HepG2 (cell line): ENCODE data around the gene FGFBP1. TPM values are rescaled to one million over a fixed set of nuclear protein-coding genes. Genes with fewer than 3 reads are reported as not detected.

Experiments
- ATAC-seq: fragments of 200-7000 bp; cut with Tn5 transposase; 3 replicates; pipeline ENCODE4 v1.9.1; 2020; ENCODE audit warnings: mild to moderate bottlenecking, moderate library complexity
- BruUV-seq: library from RNA; stranded (reverse); fragments of 400-500 nt; replicated peaks from 2 replicates; lab custom pipeline; 2021; lab: Mats Ljungman, UMichigan
- CTCF ChIA-PET: fragments of 300-600 bp; formaldehyde crosslinking; extraction: SDS; loops from one replicate; lab custom pipeline; 2021; ENCODE audit warnings: low total read pairs, inconsistent platforms, low intra/inter-chr PET ratio; lab: Yijun Ruan, JAX
- POLR2A ChIA-PET: fragments of 350-600 bp; sonication (Branson Sonifier 250); formaldehyde crosslinking; loops from one replicate; lab custom pipeline; 2020; ENCODE audit warnings: antibody characterized with exemption, inconsistent platforms; lab: Yijun Ruan, JAX
- DNase-seq: peaks from one replicate; pipeline ENCODE4 v3.0.0-alpha.2; 2015; ENCODE audit warnings: low spot score
- FAIRE-seq: peaks from 3 replicates; lab custom pipeline; 2011; peaks lifted over from hg19 to GRCh38; lab: Jason Lieb, UNC
- H2AFZ ChIP-seq: one replicate; pipeline ENCODE4 v1.6.1; 2011; ENCODE audit warnings: low read length, inconsistent platforms
- H3K27ac ChIP-seq: fragments of 300-600 bp; 3 replicates; pipeline ENCODE4 v1.8.0; 2011; ENCODE audit warnings: mixed run types, mild to moderate bottlenecking, mixed read lengths, low read length, inconsistent platforms; ENCODE audit not compliant: insufficient read depth; ENCODE audit errors: extremely low read length
- H3K27me3 ChIP-seq, 2 experiments: fragments of 200-600 bp in 1 of 2; 2 replicates in 1 of 2; 3 replicates in 1 of 2; pipeline versions ENCODE4 v1.6.0 to v1.8.0; 2011; ENCODE audit warnings: low read length in 2 of 2, mild to moderate bottlenecking in 2 of 2, moderate library complexity in 2 of 2, inconsistent platforms in 1 of 2; ENCODE audit not compliant: insufficient read depth in 2 of 2, control insufficient read depth in 1 of 2
- H3K36me3 ChIP-seq, 2 experiments: fragments of 200-600 bp in 1 of 2; replicated peaks in 1 of 2; 2 replicates in 1 of 2; 3 replicates in 1 of 2; pipeline versions ENCODE4 v1.5.1 to v1.8.0; 2011; ENCODE audit warnings: low read length in 2 of 2, inconsistent platforms in 1 of 2; ENCODE audit not compliant: insufficient read depth in 2 of 2, control insufficient read depth in 1 of 2
- H3K4me1 ChIP-seq: 2 replicates; pipeline ENCODE4 v1.5.1; 2012; ENCODE audit warnings: low read length, inconsistent platforms; ENCODE audit not compliant: insufficient read depth
- H3K4me2 ChIP-seq: 2 replicates; pipeline ENCODE4 v1.6.0; 2011; ENCODE audit warnings: low read depth, low read length, inconsistent platforms
- H3K4me3 ChIP-seq, 3 experiments: fragments of 200-600 bp in 1 of 3; sonication (generic), shearing (Covaris generic) in 1 of 3; replicated peaks in 1 of 3; 2 replicates each; pipeline ENCODE4 v1.5.1; 2011 to 2016; ENCODE audit warnings: low read length in 3 of 3, inconsistent platforms in 2 of 3, low read depth in 2 of 3, mild to moderate bottlenecking in 2 of 3, control low read depth in 1 of 3, mixed read lengths in 1 of 3; ENCODE audit not compliant: insufficient read depth in 1 of 3
- H3K79me2 ChIP-seq: one replicate; pipeline ENCODE4 v1.6.1; 2011; ENCODE audit warnings: low read length, inconsistent platforms; ENCODE audit not compliant: insufficient read depth
- H3K9ac ChIP-seq: 2 replicates; pipeline ENCODE4 v1.6.0; 2011; ENCODE audit warnings: mild to moderate bottlenecking, low read depth, low read length, inconsistent platforms; ENCODE audit not compliant: insufficient read depth
- H3K9me3 ChIP-seq: 2 replicates; pipeline ENCODE4 v1.5.1; 2012; ENCODE audit warnings: mild to moderate bottlenecking, low read length
- H4K20me1 ChIP-seq: 2 replicates; pipeline ENCODE4 v1.6.0; 2011; ENCODE audit warnings: inconsistent platforms, mild to moderate bottlenecking, low read length, moderate library complexity; ENCODE audit not compliant: insufficient read depth
- ISX ChIP-seq: sonication (generic); formaldehyde crosslinking; conservative IDR thresholded peaks from 2 replicates; pipeline ENCODE4 v1.5.0; 2020; ENCODE audit warnings: missing genetic modification reagents
- PAX8 ChIP-seq: sonication (generic); formaldehyde crosslinking; IDR thresholded peaks from 2 replicates; pipeline ENCODE4 v1.8.0; 2022; ENCODE audit warnings: mild to moderate bottlenecking, missing genetic modification reagents, borderline replicate concordance
- ZFP36 ChIP-seq: fragments of 150-350 bp; IDR thresholded peaks from 2 replicates; pipeline ENCODE4 v1.6.1; 2018; ENCODE audit warnings: borderline replicate concordance, low read length, low read depth; ENCODE audit not compliant: partially characterized antibody
- WGBS: methylation state at CpG from one replicate; pipeline ENCODE4 v1.1.6; 2017; ENCODE audit warnings: low lambda C conversion rate; 5-methylcytosine and 5-hydroxymethylcytosine counted together
- in situ Hi-C: cut with HindIII; loops from 2 replicates; pipeline ENCODE4 v1.10.0; 2017; ENCODE audit warnings: low pct_unique_long_range_greater_than_20kb; ENCODE audit not compliant: extremely low pct_ligation_motif_present
- intact Hi-C: fragments of 100-400 bp; cut with micrococcal nuclease; formaldehyde crosslinking; loops from one replicate; pipeline ENCODE4 v1.10.0; 2022; ENCODE audit not compliant: unreplicated experiment
- polyA plus RNA-seq, 8 experiments: library from polyadenylated mRNA; depleted of rRNA in 3 of 8; stranded (reverse) in 7 of 8; unstranded in 1 of 8; fragments of >200 nt; fragmentation: Illumina TruSeq in 4 of 8; extraction: Trizol in 4 of 8; gene quantifications; 2 replicates each; pipeline versions ENCODE4 v1.2.1 to v1.2.3, GENCODE V29; 2011 to 2016; ENCODE audit warnings: low read depth in 4 of 8, missing spikeins in 1 of 8, mixed read lengths in 1 of 8; ENCODE audit not compliant: insufficient read depth in 1 of 8
- total RNA-seq, 5 experiments: library from RNA; depleted of rRNA; stranded (reverse); fragments of >200 nt; fragmentation: Illumina TruSeq; extraction: Trizol; gene quantifications; 2 replicates each; pipeline ENCODE4 v1.2.3, GENCODE V29; 2016; ENCODE audit warnings: low read depth in 1 of 5
- TF ChIP-seq, protein P1 (sequence below): sonication (generic); formaldehyde crosslinking; IDR thresholded peaks from 2 replicates; pipeline ENCODE4 v1.8.0; 2022; ENCODE audit warnings: missing genetic modification reagents, low read depth, mild to moderate bottlenecking, borderline replicate concordance
- TF ChIP-seq, protein P2 (sequence below): fragments of 450-650 bp; IDR thresholded peaks from 2 replicates; pipeline ENCODE4 v1.6.1; 2017; ENCODE audit warnings: mild to moderate bottlenecking
- TF ChIP-seq, protein P3 (sequence below): sonication (generic); formaldehyde crosslinking; IDR thresholded peaks from 2 replicates; pipeline ENCODE4 v1.5.0; 2020; ENCODE audit warnings: mild to moderate bottlenecking, missing genetic modification reagents, borderline replicate concordance
- TF ChIP-seq, protein P4 (sequence below): sonication (generic); formaldehyde crosslinking; conservative IDR thresholded peaks from 2 replicates; pipeline ENCODE4 v1.8.0; 2022; ENCODE audit warnings: low read depth, missing genetic modification reagents
- TF ChIP-seq, protein P5 (sequence below): sonication (generic); formaldehyde crosslinking; IDR thresholded peaks from 2 replicates; pipeline ENCODE4 v1.9.0; 2021; ENCODE audit warnings: missing genetic modification reagents, borderline replicate concordance
- TF ChIP-seq, protein P6 (sequence below): sonication (generic); formaldehyde crosslinking; IDR thresholded peaks from 2 replicates; pipeline ENCODE4 v1.4.0; 2020; ENCODE audit warnings: missing genetic modification reagents

The FGFBP1 gene
- total and polyA plus RNA-seq, 2 of the 13 experiments (the other 11 are each of a cell fraction or from before 2014, with no cell fraction given), result not detected

DNA sequence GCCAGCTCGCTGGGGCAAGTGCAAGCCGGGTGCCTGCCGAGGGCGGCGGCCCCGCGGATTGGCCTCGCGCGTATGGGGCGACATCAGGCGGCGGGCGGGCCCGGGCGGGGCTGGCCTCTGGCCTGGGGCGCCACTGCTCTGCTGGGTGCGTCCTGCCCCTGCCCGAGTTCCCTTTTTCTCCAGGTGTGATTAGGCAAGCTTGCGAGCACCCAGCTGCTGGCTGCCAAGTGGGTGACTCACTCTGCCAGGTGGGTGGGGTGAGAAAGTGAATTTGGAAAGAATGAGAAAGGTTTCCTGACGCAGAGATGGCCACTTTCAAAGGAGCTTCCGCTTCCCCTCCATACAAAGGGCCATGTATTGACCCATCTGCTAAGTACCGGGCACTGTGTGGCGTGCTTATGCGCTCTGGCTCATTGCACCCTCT is 32.5 kb downstream of the FGFBP1 start:
- H3K27ac ChIP-seq, result no peak overlapping the region
- BruUV-seq, result no TSS peak
- H2AFZ ChIP-seq, result no peak overlapping the region
- H3K9ac ChIP-seq, result no peak overlapping the region
- in situ Hi-C loops (no loop called here), intact Hi-C loops (no loop called here)
- H3K79me2 ChIP-seq, result no peaks in the 10 kb centered on the region
- POLR2A ChIA-PET, result no interaction called here
- 0 out of 5 replicates have a peak, but pooled peaks cover 0 to 1% of the 10 kb centered on the region in 2 experiments for H3K27me3 ChIP-seq
- no peaks in the 10 kb centered on the region for H3K9me3 ChIP-seq
- FAIRE-seq (no peak), DNase-seq (no peak), ATAC-seq (no peak)
- WGBS, result 45% methylated on average over 7 of the region's 25 CpGs
- no peak overlapping the region for H3K4me3 ChIP-seq
- H3K4me2 ChIP-seq, result no peak overlapping the region
- H3K36me3 ChIP-seq, result no peaks in the 10 kb centered on the region
- H4K20me1 ChIP-seq, result no peaks in the 10 kb centered on the region
- CTCF ChIA-PET, result no interaction called here
- no peaks in the 10 kb centered on the region for H3K4me1 ChIP-seq
- TF ChIP-seq ISX (CRISPR knock-in tag) (no peak), ZFP36 (no peak), PAX8 (CRISPR knock-in tag) (no peak)
- TF ChIP-seq, protein P1, sequence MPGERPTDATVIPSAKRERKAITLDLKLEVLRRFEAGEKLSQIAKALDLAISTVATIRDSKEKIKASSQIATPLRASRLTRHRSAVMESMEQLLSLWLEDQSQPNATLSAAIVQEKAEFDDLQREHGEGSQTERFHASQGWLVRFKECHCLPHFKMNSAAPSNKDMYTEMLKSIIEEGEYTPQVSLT, result no peak
- TF ChIP-seq, protein P2, sequence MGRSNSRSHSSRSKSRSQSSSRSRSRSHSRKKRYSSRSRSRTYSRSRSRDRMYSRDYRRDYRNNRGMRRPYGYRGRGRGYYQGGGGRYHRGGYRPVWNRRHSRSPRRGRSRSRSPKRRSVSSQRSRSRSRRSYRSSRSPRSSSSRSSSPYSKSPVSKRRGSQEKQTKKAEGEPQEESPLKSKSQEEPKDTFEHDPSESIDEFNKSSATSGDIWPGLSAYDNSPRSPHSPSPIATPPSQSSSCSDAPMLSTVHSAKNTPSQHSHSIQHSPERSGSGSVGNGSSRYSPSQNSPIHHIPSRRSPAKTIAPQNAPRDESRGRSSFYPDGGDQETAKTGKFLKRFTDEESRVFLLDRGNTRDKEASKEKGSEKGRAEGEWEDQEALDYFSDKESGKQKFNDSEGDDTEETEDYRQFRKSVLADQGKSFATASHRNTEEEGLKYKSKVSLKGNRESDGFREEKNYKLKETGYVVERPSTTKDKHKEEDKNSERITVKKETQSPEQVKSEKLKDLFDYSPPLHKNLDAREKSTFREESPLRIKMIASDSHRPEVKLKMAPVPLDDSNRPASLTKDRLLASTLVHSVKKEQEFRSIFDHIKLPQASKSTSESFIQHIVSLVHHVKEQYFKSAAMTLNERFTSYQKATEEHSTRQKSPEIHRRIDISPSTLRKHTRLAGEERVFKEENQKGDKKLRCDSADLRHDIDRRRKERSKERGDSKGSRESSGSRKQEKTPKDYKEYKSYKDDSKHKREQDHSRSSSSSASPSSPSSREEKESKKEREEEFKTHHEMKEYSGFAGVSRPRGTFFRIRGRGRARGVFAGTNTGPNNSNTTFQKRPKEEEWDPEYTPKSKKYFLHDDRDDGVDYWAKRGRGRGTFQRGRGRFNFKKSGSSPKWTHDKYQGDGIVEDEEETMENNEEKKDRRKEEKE, result no peak
- TF ChIP-seq, protein P3, sequence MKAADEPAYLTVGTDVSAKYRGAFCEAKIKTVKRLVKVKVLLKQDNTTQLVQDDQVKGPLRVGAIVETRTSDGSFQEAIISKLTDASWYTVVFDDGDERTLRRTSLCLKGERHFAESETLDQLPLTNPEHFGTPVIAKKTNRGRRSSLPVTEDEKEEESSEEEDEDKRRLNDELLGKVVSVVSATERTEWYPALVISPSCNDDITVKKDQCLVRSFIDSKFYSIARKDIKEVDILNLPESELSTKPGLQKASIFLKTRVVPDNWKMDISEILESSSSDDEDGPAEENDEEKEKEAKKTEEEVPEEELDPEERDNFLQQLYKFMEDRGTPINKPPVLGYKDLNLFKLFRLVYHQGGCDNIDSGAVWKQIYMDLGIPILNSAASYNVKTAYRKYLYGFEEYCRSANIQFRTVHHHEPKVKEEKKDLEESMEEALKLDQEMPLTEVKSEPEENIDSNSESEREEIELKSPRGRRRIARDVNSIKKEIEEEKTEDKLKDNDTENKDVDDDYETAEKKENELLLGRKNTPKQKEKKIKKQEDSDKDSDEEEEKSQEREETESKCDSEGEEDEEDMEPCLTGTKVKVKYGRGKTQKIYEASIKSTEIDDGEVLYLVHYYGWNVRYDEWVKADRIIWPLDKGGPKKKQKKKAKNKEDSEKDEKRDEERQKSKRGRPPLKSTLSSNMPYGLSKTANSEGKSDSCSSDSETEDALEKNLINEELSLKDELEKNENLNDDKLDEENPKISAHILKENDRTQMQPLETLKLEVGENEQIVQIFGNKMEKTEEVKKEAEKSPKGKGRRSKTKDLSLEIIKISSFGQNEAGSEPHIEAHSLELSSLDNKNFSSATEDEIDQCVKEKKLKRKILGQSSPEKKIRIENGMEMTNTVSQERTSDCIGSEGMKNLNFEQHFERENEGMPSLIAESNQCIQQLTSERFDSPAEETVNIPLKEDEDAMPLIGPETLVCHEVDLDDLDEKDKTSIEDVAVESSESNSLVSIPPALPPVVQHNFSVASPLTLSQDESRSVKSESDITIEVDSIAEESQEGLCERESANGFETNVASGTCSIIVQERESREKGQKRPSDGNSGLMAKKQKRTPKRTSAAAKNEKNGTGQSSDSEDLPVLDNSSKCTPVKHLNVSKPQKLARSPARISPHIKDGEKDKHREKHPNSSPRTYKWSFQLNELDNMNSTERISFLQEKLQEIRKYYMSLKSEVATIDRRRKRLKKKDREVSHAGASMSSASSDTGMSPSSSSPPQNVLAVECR (CRISPR knock-in tag), result no peak
- TF ChIP-seq, protein P4, sequence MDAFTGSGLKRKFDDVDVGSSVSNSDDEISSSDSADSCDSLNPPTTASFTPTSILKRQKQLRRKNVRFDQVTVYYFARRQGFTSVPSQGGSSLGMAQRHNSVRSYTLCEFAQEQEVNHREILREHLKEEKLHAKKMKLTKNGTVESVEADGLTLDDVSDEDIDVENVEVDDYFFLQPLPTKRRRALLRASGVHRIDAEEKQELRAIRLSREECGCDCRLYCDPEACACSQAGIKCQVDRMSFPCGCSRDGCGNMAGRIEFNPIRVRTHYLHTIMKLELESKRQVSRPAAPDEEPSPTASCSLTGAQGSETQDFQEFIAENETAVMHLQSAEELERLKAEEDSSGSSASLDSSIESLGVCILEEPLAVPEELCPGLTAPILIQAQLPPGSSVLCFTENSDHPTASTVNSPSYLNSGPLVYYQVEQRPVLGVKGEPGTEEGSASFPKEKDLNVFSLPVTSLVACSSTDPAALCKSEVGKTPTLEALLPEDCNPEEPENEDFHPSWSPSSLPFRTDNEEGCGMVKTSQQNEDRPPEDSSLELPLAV (CRISPR knock-in tag), result no peak
- TF ChIP-seq, protein P5, sequence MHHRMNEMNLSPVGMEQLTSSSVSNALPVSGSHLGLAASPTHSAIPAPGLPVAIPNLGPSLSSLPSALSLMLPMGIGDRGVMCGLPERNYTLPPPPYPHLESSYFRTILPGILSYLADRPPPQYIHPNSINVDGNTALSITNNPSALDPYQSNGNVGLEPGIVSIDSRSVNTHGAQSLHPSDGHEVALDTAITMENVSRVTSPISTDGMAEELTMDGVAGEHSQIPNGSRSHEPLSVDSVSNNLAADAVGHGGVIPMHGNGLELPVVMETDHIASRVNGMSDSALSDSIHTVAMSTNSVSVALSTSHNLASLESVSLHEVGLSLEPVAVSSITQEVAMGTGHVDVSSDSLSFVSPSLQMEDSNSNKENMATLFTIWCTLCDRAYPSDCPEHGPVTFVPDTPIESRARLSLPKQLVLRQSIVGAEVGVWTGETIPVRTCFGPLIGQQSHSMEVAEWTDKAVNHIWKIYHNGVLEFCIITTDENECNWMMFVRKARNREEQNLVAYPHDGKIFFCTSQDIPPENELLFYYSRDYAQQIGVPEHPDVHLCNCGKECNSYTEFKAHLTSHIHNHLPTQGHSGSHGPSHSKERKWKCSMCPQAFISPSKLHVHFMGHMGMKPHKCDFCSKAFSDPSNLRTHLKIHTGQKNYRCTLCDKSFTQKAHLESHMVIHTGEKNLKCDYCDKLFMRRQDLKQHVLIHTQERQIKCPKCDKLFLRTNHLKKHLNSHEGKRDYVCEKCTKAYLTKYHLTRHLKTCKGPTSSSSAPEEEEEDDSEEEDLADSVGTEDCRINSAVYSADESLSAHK (CRISPR knock-in tag), result no peak
- TF ChIP-seq, protein P6, sequence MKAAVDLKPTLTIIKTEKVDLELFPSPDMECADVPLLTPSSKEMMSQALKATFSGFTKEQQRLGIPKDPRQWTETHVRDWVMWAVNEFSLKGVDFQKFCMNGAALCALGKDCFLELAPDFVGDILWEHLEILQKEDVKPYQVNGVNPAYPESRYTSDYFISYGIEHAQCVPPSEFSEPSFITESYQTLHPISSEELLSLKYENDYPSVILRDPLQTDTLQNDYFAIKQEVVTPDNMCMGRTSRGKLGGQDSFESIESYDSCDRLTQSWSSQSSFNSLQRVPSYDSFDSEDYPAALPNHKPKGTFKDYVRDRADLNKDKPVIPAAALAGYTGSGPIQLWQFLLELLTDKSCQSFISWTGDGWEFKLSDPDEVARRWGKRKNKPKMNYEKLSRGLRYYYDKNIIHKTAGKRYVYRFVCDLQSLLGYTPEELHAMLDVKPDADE (CRISPR knock-in tag), result no peak
